Endothelial cell of umbilical vein (primary cell): ENCODE results near the gene TANGO6. TPM values are rescaled to one million over a fixed set of nuclear protein-coding genes. Genes with fewer than 3 reads are reported as not detected.

Experiments
- BruUV-seq: library from RNA; stranded (reverse); fragments of 400-500 nt; replicated peaks from 2 replicates; lab custom pipeline; 2021; lab: Mats Ljungman, UMichigan
- CTCF ChIA-PET: fragments of 300-600, 350-600 bp; sonication (Branson Sonifier 250); formaldehyde crosslinking; loops from one replicate; lab custom pipeline; 2021; ENCODE audit warnings: antibody characterized with exemption, inconsistent platforms; lab: Charles Lee
- POLR2A ChIA-PET: fragments of 300-600, 350-600 bp; sonication (Branson Sonifier 250); formaldehyde crosslinking; loops from one replicate; lab custom pipeline; 2021; ENCODE audit warnings: antibody characterized with exemption, inconsistent platforms; lab: Charles Lee
- DNase-seq: peaks from one replicate; pipeline ENCODE4 v3.0.0-alpha.2; 2011; ENCODE audit warnings: low read depth, low spot score
- FAIRE-seq: peaks from 2 replicates; lab custom pipeline; 2011; peaks lifted over from hg19 to GRCh38; lab: Jason Lieb, UNC
- H2AFZ ChIP-seq: 2 replicates; pipeline ENCODE4 v1.6.0; 2012; ENCODE audit warnings: low read depth, low read length, control low read depth, inconsistent platforms
- H3K27ac ChIP-seq: 2 replicates; pipeline ENCODE4 v1.5.1; 2011; ENCODE audit warnings: low read depth, mild to moderate bottlenecking, control low read depth, low read length, moderate library complexity; ENCODE audit not compliant: insufficient read depth
- H3K27me3 ChIP-seq, 2 experiments: 2 replicates each; pipeline versions ENCODE4 v1.6.0 to v1.6.1; 2011; ENCODE audit warnings: low read length in 2 of 2, mixed read lengths in 1 of 2; ENCODE audit not compliant: control insufficient read depth in 2 of 2, insufficient read depth in 2 of 2
- H3K36me3 ChIP-seq, 2 experiments: 2 replicates in 1 of 2; 3 replicates in 1 of 2; pipeline ENCODE4 v1.5.1; 2011; ENCODE audit warnings: low read length in 2 of 2, mild to moderate bottlenecking in 1 of 2, moderate library complexity in 1 of 2; ENCODE audit not compliant: control insufficient read depth in 2 of 2, insufficient read depth in 2 of 2; ENCODE audit errors: extremely low read depth in 1 of 2
- H3K4me1 ChIP-seq: 3 replicates; pipeline ENCODE4 v1.5.1; 2011; ENCODE audit warnings: mild to moderate bottlenecking, low read length; ENCODE audit not compliant: control insufficient read depth, insufficient read depth; ENCODE audit errors: extremely low read depth
- H3K4me2 ChIP-seq: 2 replicates; pipeline ENCODE4 v1.6.1; 2011; ENCODE audit warnings: low read length, control low read depth, mixed read lengths; ENCODE audit not compliant: insufficient read depth
- H3K4me3 ChIP-seq, 3 experiments: fragments of 200-600 bp in 1 of 3; sonication (generic), shearing (Covaris generic) in 1 of 3; replicated peaks in 1 of 3; 2 replicates each; pipeline ENCODE4 v1.5.1; 2011 to 2016; ENCODE audit warnings: control low read depth in 3 of 3, low read length in 3 of 3, mild to moderate bottlenecking in 2 of 3, inconsistent platforms in 1 of 3, low read depth in 1 of 3, moderate library complexity in 1 of 3; ENCODE audit not compliant: insufficient read depth in 1 of 3
- H3K79me2 ChIP-seq: 2 replicates; pipeline ENCODE4 v1.6.0; 2012; ENCODE audit warnings: low read length, inconsistent platforms; ENCODE audit not compliant: control insufficient read depth, insufficient read depth
- H3K9ac ChIP-seq: replicated peaks from 2 replicates; pipeline ENCODE3; 2011; ENCODE audit warnings: low read length, control low read depth; ENCODE audit not compliant: insufficient read depth; ENCODE audit errors: extremely low read depth
- H3K9me1 ChIP-seq: replicated peaks from 3 replicates; pipeline ENCODE4 v1.6.0; 2011; ENCODE audit warnings: mild to moderate bottlenecking, low read length; ENCODE audit not compliant: control insufficient read depth, insufficient read depth; ENCODE audit errors: extremely low read depth
- H3K9me3 ChIP-seq: replicated peaks from 2 replicates; pipeline ENCODE4 v1.5.1; 2012; ENCODE audit warnings: low read length, inconsistent platforms; ENCODE audit not compliant: control insufficient read depth, insufficient read depth
- H4K20me1 ChIP-seq: replicated peaks from 2 replicates; pipeline ENCODE3; 2011; ENCODE audit warnings: mild to moderate bottlenecking, low read length; ENCODE audit not compliant: control insufficient read depth, insufficient read depth; ENCODE audit errors: extremely low read depth
- CTCF ChIP-seq, 2 donors: IDR thresholded peaks; 1 replicate in 1 of 2; 2 replicates in 1 of 2; pipeline ENCODE4 v1.5.1; 2011; ENCODE audit warnings: low read length in 2 of 2, mild to moderate bottlenecking in 2 of 2, moderate library complexity in 2 of 2, control low read depth in 1 of 2, inconsistent platforms in 1 of 2, low read depth in 1 of 2; ENCODE audit not compliant: insufficient read depth in 1 of 2; ENCODE audit errors: extremely low read depth in 1 of 2
- EZH2 ChIP-seq: IDR thresholded peaks from 2 replicates; pipeline ENCODE4 v1.6.1; 2012; ENCODE audit warnings: borderline replicate concordance, low read depth, mild to moderate bottlenecking, moderate library complexity, low read length, inconsistent platforms; ENCODE audit not compliant: severe bottlenecking
- FOS ChIP-seq: IDR thresholded peaks from 2 replicates; pipeline ENCODE4 v1.6.1; 2011; ENCODE audit warnings: mild to moderate bottlenecking, low read length, moderate library complexity, borderline replicate concordance; ENCODE audit not compliant: insufficient read depth
- GATA2 ChIP-seq: IDR thresholded peaks from 2 replicates; pipeline ENCODE4 v1.7.0; 2011; ENCODE audit warnings: low read depth, mild to moderate bottlenecking, moderate library complexity, mixed read lengths, low read length; ENCODE audit not compliant: insufficient read length, insufficient read depth
- JUN ChIP-seq: IDR thresholded peaks from 2 replicates; pipeline ENCODE4 v1.6.1; 2011; ENCODE audit warnings: borderline replicate concordance, low read depth; ENCODE audit not compliant: insufficient read length, insufficient read depth
- MYC ChIP-seq: IDR thresholded peaks from one replicate; pipeline ENCODE4 v1.6.1; 2011; ENCODE audit warnings: mild to moderate bottlenecking, low read depth, low read length
- POLR2A ChIP-seq: IDR thresholded peaks from 2 replicates; pipeline ENCODE4 v1.6.1; 2012; ENCODE audit warnings: low read depth, mild to moderate bottlenecking, control low read depth, low read length
- POLR2AphosphoS5 ChIP-seq: IDR thresholded peaks from 2 replicates; pipeline ENCODE4 v1.6.1; 2012; ENCODE audit warnings: low read depth, mild to moderate bottlenecking, control low read depth, low read length, moderate library complexity; ENCODE audit not compliant: insufficient read depth
- dilution Hi-C: fragments of 300-500 bp; cut with MboI; formaldehyde crosslinking; loops from one replicate; pipeline ENCODE4 v1.15.0; 2019; ENCODE audit warnings: low sequenced_read_pairs; ENCODE audit not compliant: extremely low pct_ligation_motif_present
- intact Hi-C: fragments of 100-400 bp; cut with micrococcal nuclease; formaldehyde crosslinking; loops from one replicate; pipeline ENCODE4 v1.10.0; 2022
- polyA plus RNA-seq, 4 experiments: library from polyadenylated mRNA; depleted of rRNA in 3 of 4; stranded (reverse) in 3 of 4; unstranded in 1 of 4; fragments of >200 nt; gene quantifications; 2 replicates each; pipeline versions ENCODE4 v1.2.1 to v1.2.3, GENCODE V29; 2011 to 2012; ENCODE audit warnings: missing spikeins in 1 of 4
- total RNA-seq: library from RNA; stranded (reverse); gene quantifications from 2 replicates; pipeline ENCODE4 v1.2.3, GENCODE V29; 2021
- TF ChIP-seq, protein P1 (sequence below): IDR thresholded peaks from 2 replicates; pipeline ENCODE4 v1.6.1; 2011; ENCODE audit not compliant: insufficient read depth, insufficient read length

TANGO6 gene
- total and polyA plus RNA-seq, 2 donors (not counting 3 experiments of a cell fraction or from before 2014, with no cell fraction given): 6.7 to 21.2 TPM

GRCh38 chr16:69055008-69055407 is 211.7 kb downstream of the TANGO6 start:
- Histone ChIP-seq H3K27ac (no peak overlapping the region), H3K4me3 (no peak overlapping the region), H2AFZ (no peak overlapping the region), H4K20me1 (no peaks in the 10 kb centered on the region), H3K9me1 (no peaks in the 10 kb centered on the region), H3K79me2 (no peaks in the 10 kb centered on the region), H3K27me3 (no peaks in the 10 kb centered on the region), H3K36me3 (no peaks in the 10 kb centered on the region), H3K9ac (no peak overlapping the region), H3K9me3 (no peaks in the 10 kb centered on the region), H3K4me2 (no peak overlapping the region), H3K4me1 (no peaks in the 10 kb centered on the region)
- intact Hi-C loops: no loop called here
- dilution Hi-C loops: no loop called here
- DNase-seq: no peak
- TF ChIP-seq, protein P1, sequence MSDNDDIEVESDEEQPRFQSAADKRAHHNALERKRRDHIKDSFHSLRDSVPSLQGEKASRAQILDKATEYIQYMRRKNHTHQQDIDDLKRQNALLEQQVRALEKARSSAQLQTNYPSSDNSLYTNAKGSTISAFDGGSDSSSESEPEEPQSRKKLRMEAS: no peak
- TF ChIP-seq CTCF (IDR thresholded peaks at IDR 0.05; ENCODE audit: extremely low read depth in 1 of 2, insufficient read depth in 1 of 2, low read depth in 1 of 2, low read length in 2 of 2) (no peak), POLR2AphosphoS5 (no peak), GATA2 (no peak), FOS (no peak), POLR2A (no peak), JUN (no peak), EZH2 (no peak), MYC (no peak)
- no TSS peak for BruUV-seq
- ChIA-PET CTCF (interaction anchor here (0.6 to 1.4 kb wide), 2 partner anchors 10 to 14 kb away, joined by 3 to 5 read pairs; no protein-coding TSS in a partner anchor), POLR2A (no interaction called here)
- no peak for FAIRE-seq
